HG03460 (cell line): Measurements from ENCODE around the gene KIF26A.

Source experiments
- ATAC-seq: cut with Tn5 transposase; IDR thresholded peaks from one replicate; pipeline ENCODE4 v1.9.1; 2021; ENCODE audit not compliant: unreplicated experiment

The KIF26A gene

GRCh38 chr14:104138098-104138717 lies at the start of gene KIF26A:
Gene KIF26A (plus strand): TSS chr14:104138587. CDS start chr14:104138723, 136 bp downstream.
- ATAC-seq: no peak

- no peak for ATAC-seq
These were observed 48.2 kb upstream of the KIF26A start for GRCh38 chr14:104090071-104090748.

- no peak for ATAC-seq
These were observed 47.1 kb upstream of the KIF26A start for GRCh38 chr14:104091061-104091926.

GRCh38 chr14:104091927-104092771 lies 46.2 kb upstream of the KIF26A start:
- no peak for ATAC-seq

GRCh38 chr14:104092931-104093365 lies 45.4 kb upstream of the KIF26A start:
- ATAC-seq: no peak

GRCh38 chr14:104093366-104094055 lies 44.9 kb upstream of the KIF26A start:
- no peak for ATAC-seq

GRCh38 chr14:104094056-104094708 lies 44.2 kb upstream of the KIF26A start:
- ATAC-seq: no peak

- ATAC-seq: no peak
These were observed 43.5 kb upstream of the KIF26A start for GRCh38 chr14:104094709-104095425.

GRCh38 chr14:104095426-104096310 lies 42.7 kb upstream of the KIF26A start:
- ATAC-seq: no peak

GRCh38 chr14:104096318-104096717 lies 42.1 kb upstream of the KIF26A start:
- no peak for ATAC-seq

- ATAC-seq: no peak
These were observed 41.4 kb upstream of the KIF26A start for GRCh38 chr14:104096751-104097700.

GRCh38 chr14:104098272-104099095 lies 39.9 kb upstream of the KIF26A start:
- ATAC-seq: no peak

- ATAC-seq: no peak
These were observed 39.0 kb upstream of the KIF26A start for GRCh38 chr14:104099096-104100041.

- no peak for ATAC-seq
These were observed 38.0 kb upstream of the KIF26A start for GRCh38 chr14:104100171-104101085.
